WTC11 (cell line): Measurements from ENCODE around the gene WSB1. TPM values are rescaled to one million over a fixed set of nuclear protein-coding genes. Genes with fewer than 3 reads are reported as not detected.

ENCODE experiments used
- ATAC-seq: fragments of 200-7000 bp; cut with Tn5 transposase; 2 replicates; pipeline ENCODE4 v1.10.0; 2021; ENCODE audit warnings: mild to moderate bottlenecking, moderate library complexity
- CTCF ChIA-PET: fragments of 300-600 bp; sonication (Branson Sonifier 250); formaldehyde crosslinking; loops from one replicate; lab custom pipeline; 2021; ENCODE audit warnings: antibody characterized with exemption; lab: Charles Lee
- POLR2A ChIA-PET: fragments of 350-600 bp; sonication (Branson Sonifier 250); formaldehyde crosslinking; loops from one replicate; lab custom pipeline; 2021; ENCODE audit warnings: antibody characterized with exemption; lab: Charles Lee
- DNase-seq: peaks from one replicate; pipeline ENCODE4 v3.0.0; 2021; ENCODE audit warnings: low spot score
- H3K27ac Mint-ChIP-seq: 2 replicates; pipeline ENCODE4 v1.8.0; 2021; ENCODE audit warnings: mixed read lengths
- H3K27me3 Mint-ChIP-seq: 2 replicates; pipeline ENCODE4 v1.8.0; 2021; ENCODE audit warnings: low read depth, mild to moderate bottlenecking, moderate library complexity, mixed read lengths
- H3K36me3 Mint-ChIP-seq: 2 replicates; pipeline ENCODE4 v1.8.0; 2021; ENCODE audit warnings: mixed read lengths
- H3K4me1 Mint-ChIP-seq: 2 replicates; pipeline ENCODE4 v1.8.0; 2022; ENCODE audit warnings: mixed read lengths
- H3K4me3 Mint-ChIP-seq: 2 replicates; pipeline ENCODE4 v1.8.0; 2021; ENCODE audit warnings: mild to moderate bottlenecking, moderate library complexity, mixed read lengths
- H3K9me3 Mint-ChIP-seq: 2 replicates; pipeline ENCODE4 v1.8.0; 2021; ENCODE audit warnings: mixed read lengths
- AFF4 ChIP-seq: sonication (generic); formaldehyde crosslinking; IDR thresholded peaks from 2 replicates; pipeline ENCODE4 v1.8.1; 2023; ENCODE audit warnings: mild to moderate bottlenecking, missing genetic modification reagents, borderline replicate concordance
- ATF3 ChIP-seq: sonication (generic); formaldehyde crosslinking; conservative IDR thresholded peaks from 2 replicates; pipeline ENCODE4 v1.8.1; 2022; ENCODE audit warnings: mild to moderate bottlenecking, missing genetic modification reagents
- CBFB ChIP-seq: sonication (generic); formaldehyde crosslinking; IDR thresholded peaks from 2 replicates; pipeline ENCODE4 v1.8.1; 2022; ENCODE audit warnings: mild to moderate bottlenecking, low read depth, missing genetic modification reagents
- CREB1 ChIP-seq: sonication (generic); formaldehyde crosslinking; IDR thresholded peaks from 2 replicates; pipeline ENCODE4 v1.8.0; 2023; ENCODE audit warnings: mild to moderate bottlenecking, missing genetic modification reagents
- CTCF ChIP-seq: fragments of 200-600 bp; IDR thresholded peaks from 2 replicates; pipeline ENCODE4 v1.8.0; 2022; ENCODE audit warnings: antibody characterized with exemption
- E2F5 ChIP-seq: sonication (generic); formaldehyde crosslinking; IDR thresholded peaks from 2 replicates; pipeline ENCODE4 v1.8.1; 2022; ENCODE audit warnings: mild to moderate bottlenecking, moderate library complexity, missing genetic modification reagents
- ETV6 ChIP-seq: sonication (generic); formaldehyde crosslinking; IDR thresholded peaks from 2 replicates; pipeline ENCODE4 v1.8.1; 2022; ENCODE audit warnings: mild to moderate bottlenecking, missing genetic modification reagents
- FOXK1 ChIP-seq: sonication (generic); formaldehyde crosslinking; IDR thresholded peaks from 2 replicates; pipeline ENCODE4 v1.8.0; 2022; ENCODE audit warnings: mild to moderate bottlenecking, moderate library complexity, missing genetic modification reagents
- GABPB1 ChIP-seq: sonication (generic); formaldehyde crosslinking; IDR thresholded peaks from 2 replicates; pipeline ENCODE4 v1.8.1; 2023; ENCODE audit warnings: mild to moderate bottlenecking, missing genetic modification reagents
- MLX ChIP-seq: sonication (generic); formaldehyde crosslinking; IDR thresholded peaks from 2 replicates; pipeline ENCODE4 v1.8.1; 2023; ENCODE audit warnings: mild to moderate bottlenecking, missing genetic modification reagents, moderate library complexity
- NR1H2 ChIP-seq: sonication (generic); formaldehyde crosslinking; IDR thresholded peaks from 2 replicates; pipeline ENCODE4 v1.9.0; 2021; ENCODE audit warnings: mild to moderate bottlenecking, moderate library complexity, missing genetic modification reagents
- NR2C2 ChIP-seq: sonication (generic); formaldehyde crosslinking; IDR thresholded peaks from 2 replicates; pipeline ENCODE4 v1.8.0; 2022; ENCODE audit warnings: mild to moderate bottlenecking, missing genetic modification reagents
- NR3C1 ChIP-seq: sonication (generic); formaldehyde crosslinking; conservative IDR thresholded peaks from 2 replicates; pipeline ENCODE4 v1.8.1; 2023; ENCODE audit warnings: low read depth, mild to moderate bottlenecking, missing genetic modification reagents
- PRRX2 ChIP-seq: fragments of 250-450 bp; sonication (Bioruptor Pico); IDR thresholded peaks from 2 replicates; pipeline ENCODE4 v1.8.0; 2021; ENCODE audit warnings: mild to moderate bottlenecking
- RELA ChIP-seq: sonication (generic); formaldehyde crosslinking; IDR thresholded peaks from 2 replicates; pipeline ENCODE4 v1.8.1; 2022; ENCODE audit warnings: missing genetic modification reagents, mild to moderate bottlenecking, borderline replicate concordance
- RORB ChIP-seq: fragments of 250-450 bp; sonication (Bioruptor Pico); IDR thresholded peaks from 2 replicates; pipeline ENCODE4 v1.9.0; 2021; ENCODE audit warnings: mild to moderate bottlenecking
- SMAD3 ChIP-seq: sonication (generic); formaldehyde crosslinking; IDR thresholded peaks from 2 replicates; pipeline ENCODE4 v1.8.0; 2022; ENCODE audit warnings: missing genetic modification reagents, mild to moderate bottlenecking, borderline replicate concordance
- TP53 ChIP-seq: sonication (generic); formaldehyde crosslinking; IDR thresholded peaks from 2 replicates; pipeline ENCODE4 v1.8.1; 2023; ENCODE audit warnings: mild to moderate bottlenecking, missing genetic modification reagents
- USF1 ChIP-seq: sonication (generic); formaldehyde crosslinking; IDR thresholded peaks from 2 replicates; pipeline ENCODE4 v1.8.0; 2022; ENCODE audit warnings: mild to moderate bottlenecking, missing genetic modification reagents
- ZNF232 ChIP-seq: sonication (generic); formaldehyde crosslinking; IDR thresholded peaks from 2 replicates; pipeline ENCODE4 v1.8.0; 2022; ENCODE audit warnings: mild to moderate bottlenecking, missing genetic modification reagents
- ZNF281 ChIP-seq: sonication (generic); formaldehyde crosslinking; IDR thresholded peaks from 2 replicates; pipeline ENCODE4 v1.8.0; 2023; ENCODE audit warnings: mild to moderate bottlenecking, missing genetic modification reagents
- ZNF423 ChIP-seq: fragments of 250-450 bp; sonication (Bioruptor Pico); IDR thresholded peaks from 2 replicates; pipeline ENCODE4 v2.1.2; 2022; ENCODE audit warnings: mild to moderate bottlenecking, moderate library complexity
- total RNA-seq: library from RNA; stranded (reverse); gene quantifications from 3 replicates; pipeline ENCODE4 v1.2.3, GENCODE V29; 2021

WSB1 gene
- total RNA-seq, 1 experiment from 2014 or later: 167 TPM

- H3K9me3 Mint-ChIP-seq: no peaks in the 10 kb centered on the region
- ATAC-seq: no peak
- no peaks in the 10 kb centered on the region for H3K4me1 Mint-ChIP-seq
- no peak for DNase-seq
- CTCF ChIA-PET: no interaction called here
- POLR2A ChIA-PET: no interaction called here
- peaks cover 76% of the 10 kb centered on the region for H3K36me3 Mint-ChIP-seq
- no peak overlapping the region for H3K4me3 Mint-ChIP-seq
- no peak for TF ChIP-seq ZNF423 (CRISPR knock-in tag)
- TF ChIP-seq MLX (CRISPR knock-in tag): no peak
- no peak for TF ChIP-seq NR1H2 (CRISPR knock-in tag)
- TF ChIP-seq TP53 (CRISPR knock-in tag): no peak
- H3K27ac Mint-ChIP-seq: no peak overlapping the region
- H3K27me3 Mint-ChIP-seq: no peaks in the 10 kb centered on the region
These were observed 21.4 kb downstream of the WSB1 start for GRCh38 chr17:27315322-27315721.

GRCh38 chr17:27315796-27316465, 22.0 kb downstream of the WSB1 start:
- H3K27me3 Mint-ChIP-seq: no peaks in the 10 kb centered on the region
- no peak overlapping the region for H3K27ac Mint-ChIP-seq
- no peaks in the 10 kb centered on the region for H3K4me1 Mint-ChIP-seq
- CTCF ChIA-PET: interaction anchor here (1.2 kb wide), 1 partner anchor 79 kb away, joined by 3 read pairs; no protein-coding TSS in a partner anchor
- no peak overlapping the region for H3K4me3 Mint-ChIP-seq
- no peak for DNase-seq
- TF ChIP-seq ZNF232 (CRISPR knock-in tag) (no peak), CREB1 (no peak), NR3C1 (CRISPR knock-in tag) (no peak), PRRX2 (CRISPR knock-in tag) (no peak), E2F5 (CRISPR knock-in tag) (no peak), RELA (CRISPR knock-in tag) (no peak), SMAD3 (CRISPR knock-in tag) (no peak), CBFB (no peak), FOXK1 (no peak)
- no peak for ATAC-seq
- POLR2A ChIA-PET: no interaction called here
- H3K36me3 Mint-ChIP-seq: peaks cover 70% of the 10 kb centered on the region
- no peaks in the 10 kb centered on the region for H3K9me3 Mint-ChIP-seq

- DNase-seq: no peak
- H3K4me3 Mint-ChIP-seq: no peak overlapping the region
- H3K9me3 Mint-ChIP-seq: no peaks in the 10 kb centered on the region
- H3K27ac Mint-ChIP-seq: no peak overlapping the region
- no peak for ATAC-seq
- ChIA-PET POLR2A (no interaction called here), CTCF (interaction anchor here (0.8 kb wide), 1 partner anchor 15 kb away, joined by 3 read pairs; no protein-coding TSS in a partner anchor)
- no peaks in the 10 kb centered on the region for H3K27me3 Mint-ChIP-seq
- peaks cover 6% of the 10 kb centered on the region for H3K4me1 Mint-ChIP-seq
- H3K36me3 Mint-ChIP-seq: peaks cover 50% of the 10 kb centered on the region
- TF ChIP-seq ATF3 (CRISPR knock-in tag): no peak
- no peak for TF ChIP-seq RORB (CRISPR knock-in tag)
- TF ChIP-seq NR2C2 (CRISPR knock-in tag): no peak
- no peak for TF ChIP-seq CTCF
- TF ChIP-seq ETV6: no peak
- no peak for TF ChIP-seq ZNF281 (CRISPR knock-in tag)
- no peak for TF ChIP-seq FOXK1
- no peak for TF ChIP-seq AFF4 (CRISPR knock-in tag)
- TF ChIP-seq USF1 (CRISPR knock-in tag): no peak
- no peak for TF ChIP-seq GABPB1 (CRISPR knock-in tag)
- no peak for TF ChIP-seq ZNF423 (CRISPR knock-in tag)
These were observed 24.3 kb downstream of the WSB1 start for GRCh38 chr17:27318228-27318627.
